Nephron (organoid): ENCODE data around the gene TEX48.
A peak's percentile ranks its signal among the peaks of the same experiment; 100 is the strongest.

Experiments used
- H3K27ac Mint-ChIP-seq, 3 experiments: 2 replicates each; pipeline ENCODE4 v1.8.0; 2020; ENCODE audit warnings: mixed read lengths in 3 of 3, mild to moderate bottlenecking in 2 of 3, moderate library complexity in 1 of 3
- H3K27me3 Mint-ChIP-seq: 2 replicates; pipeline ENCODE4 v1.8.0; 2021; ENCODE audit warnings: low read depth, mild to moderate bottlenecking, moderate library complexity, mixed read lengths
- H3K36me3 Mint-ChIP-seq: 2 replicates; pipeline ENCODE4 v1.8.0; 2020; ENCODE audit warnings: low read depth, mixed read lengths
- H3K4me1 Mint-ChIP-seq: 2 replicates; pipeline ENCODE4 v1.8.0; 2020; ENCODE audit warnings: mixed read lengths
- H3K4me3 Mint-ChIP-seq, 3 experiments: 2 replicates each; pipeline ENCODE4 v1.8.0; 2020; ENCODE audit warnings: mild to moderate bottlenecking in 3 of 3, mixed read lengths in 3 of 3, moderate library complexity in 2 of 3
- H3K9me3 Mint-ChIP-seq: 2 replicates; pipeline ENCODE4 v1.8.0; 2020; ENCODE audit warnings: mixed read lengths
- TF ChIP-seq, protein P1 (sequence below), 3 experiments: fragments of 200-600 bp; sonication (generic); IDR thresholded peaks; one replicate each; pipeline ENCODE4 v1.5.0; 2021; ENCODE audit warnings: antibody characterized with exemption in 3 of 3; ENCODE audit not compliant: unreplicated experiment in 3 of 3

TEX48 gene

DNA sequence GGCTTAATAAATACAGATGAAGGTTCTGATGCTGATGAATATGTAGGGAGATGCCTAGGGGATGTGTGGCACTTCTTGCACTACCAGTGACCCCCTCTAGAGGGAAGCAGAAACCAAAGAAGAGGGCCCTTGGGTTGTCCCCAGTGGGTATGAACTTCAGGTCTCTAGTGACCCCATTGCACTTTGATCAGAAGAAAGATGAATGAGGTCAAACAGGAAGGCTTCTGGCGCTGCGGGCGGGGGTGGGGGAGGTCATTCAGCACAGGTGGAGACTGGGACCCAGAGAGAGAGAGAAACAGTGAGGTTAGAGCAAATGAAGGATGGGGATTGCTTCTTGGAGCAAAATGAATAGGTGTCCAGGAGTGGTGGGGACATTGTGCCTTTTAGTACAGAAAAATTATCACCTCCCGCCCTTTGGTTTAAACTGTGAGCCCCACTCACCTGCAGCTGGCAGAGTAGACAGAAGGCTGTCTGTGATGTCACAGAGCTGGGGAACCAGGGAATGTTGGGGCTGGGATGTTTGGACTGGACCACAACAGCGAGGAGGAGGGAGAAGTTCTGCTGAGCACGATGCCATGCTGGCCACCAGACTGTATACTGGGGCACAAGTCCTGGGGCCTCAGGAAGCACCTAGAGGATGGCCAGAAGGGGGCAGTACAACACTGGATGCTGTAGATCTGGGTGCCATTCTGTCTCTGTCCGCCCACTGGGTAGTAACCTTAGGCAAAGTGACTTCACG lies at the start of gene TEX48:
TEX48 (minus strand) TSS at position 599 of the 739 bp plus-strand sequence. CDS start 10,469 bp downstream, outside the sequence.
- H3K9me3 Mint-ChIP-seq, result no peaks in the 10 kb centered on the region
- no peaks in the 10 kb centered on the region for H3K36me3 Mint-ChIP-seq
- H3K4me3 Mint-ChIP-seq, result no peak within 1 kb of the TSS
- TF ChIP-seq, protein P1, sequence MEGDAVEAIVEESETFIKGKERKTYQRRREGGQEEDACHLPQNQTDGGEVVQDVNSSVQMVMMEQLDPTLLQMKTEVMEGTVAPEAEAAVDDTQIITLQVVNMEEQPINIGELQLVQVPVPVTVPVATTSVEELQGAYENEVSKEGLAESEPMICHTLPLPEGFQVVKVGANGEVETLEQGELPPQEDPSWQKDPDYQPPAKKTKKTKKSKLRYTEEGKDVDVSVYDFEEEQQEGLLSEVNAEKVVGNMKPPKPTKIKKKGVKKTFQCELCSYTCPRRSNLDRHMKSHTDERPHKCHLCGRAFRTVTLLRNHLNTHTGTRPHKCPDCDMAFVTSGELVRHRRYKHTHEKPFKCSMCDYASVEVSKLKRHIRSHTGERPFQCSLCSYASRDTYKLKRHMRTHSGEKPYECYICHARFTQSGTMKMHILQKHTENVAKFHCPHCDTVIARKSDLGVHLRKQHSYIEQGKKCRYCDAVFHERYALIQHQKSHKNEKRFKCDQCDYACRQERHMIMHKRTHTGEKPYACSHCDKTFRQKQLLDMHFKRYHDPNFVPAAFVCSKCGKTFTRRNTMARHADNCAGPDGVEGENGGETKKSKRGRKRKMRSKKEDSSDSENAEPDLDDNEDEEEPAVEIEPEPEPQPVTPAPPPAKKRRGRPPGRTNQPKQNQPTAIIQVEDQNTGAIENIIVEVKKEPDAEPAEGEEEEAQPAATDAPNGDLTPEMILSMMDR (IDR thresholded peaks at IDR 0.05; ENCODE audit: unreplicated experiment in 3 of 3), result peak; percentile 43 to 51 (median 44)
- peaks cover 8% of the 10 kb centered on the region for H3K27me3 Mint-ChIP-seq
- peaks cover 29% of the 10 kb centered on the region for H3K4me1 Mint-ChIP-seq
- H3K27ac Mint-ChIP-seq, result no peak within 1 kb of the TSS

DNA sequence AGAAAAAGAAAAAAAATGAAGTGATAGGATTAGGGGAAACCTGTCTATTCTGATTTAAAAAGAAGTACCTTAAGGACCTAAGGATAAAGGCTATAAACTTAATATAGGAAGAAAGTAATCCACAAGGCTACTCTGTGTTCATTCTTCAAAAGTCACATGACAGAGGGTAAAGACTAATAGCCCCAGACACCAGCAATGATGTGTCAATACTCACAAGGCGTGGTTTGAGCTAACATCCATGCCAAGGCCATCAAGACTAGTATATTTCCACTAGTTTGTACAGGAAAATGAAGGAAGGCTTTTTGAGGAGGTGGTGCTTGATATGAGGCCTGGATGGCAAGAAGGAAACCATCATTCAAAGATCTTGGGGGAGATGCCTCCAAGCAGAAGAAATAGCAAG lies 49.7 kb upstream of the TEX48 start:
- Mint-ChIP-seq H3K4me3 (no peak overlapping the region), H3K4me1 (peaks cover 6% of the 10 kb centered on the region), H3K27me3 (peaks cover 2% of the 10 kb centered on the region), H3K27ac (no peak overlapping the region), H3K9me3 (no peaks in the 10 kb centered on the region), H3K36me3 (no peaks in the 10 kb centered on the region)
- TF ChIP-seq, protein P1 (IDR thresholded peaks at IDR 0.05; ENCODE audit: unreplicated experiment in 3 of 3), result no peak

DNA sequence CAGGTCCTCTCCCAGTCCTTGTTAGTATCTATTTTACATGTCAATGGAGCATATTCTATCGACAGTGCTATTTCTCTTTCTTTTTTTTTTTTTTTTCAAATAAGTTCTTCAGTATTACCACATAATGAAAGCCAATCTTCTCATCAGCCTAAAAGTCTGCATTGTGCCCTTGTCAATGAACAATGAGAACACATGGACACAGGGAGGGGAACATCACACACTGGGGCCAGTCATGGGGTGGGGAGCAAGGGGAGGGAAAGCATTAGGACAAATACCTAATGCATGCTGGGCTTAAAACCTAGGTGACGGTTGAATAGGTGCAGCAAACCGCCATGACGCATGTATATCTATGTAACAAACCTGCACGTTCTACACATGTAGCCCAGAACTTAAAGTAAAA lies 47.7 kb upstream of the TEX48 start:
- Mint-ChIP-seq H3K4me3 (no peak overlapping the region), H3K27me3 (no peaks in the 10 kb centered on the region), H3K9me3 (no peaks in the 10 kb centered on the region), H3K36me3 (no peaks in the 10 kb centered on the region), H3K4me1 (peaks cover 5% of the 10 kb centered on the region), H3K27ac (no peak overlapping the region)
- TF ChIP-seq, protein P1 (IDR thresholded peaks at IDR 0.05; ENCODE audit: unreplicated experiment in 3 of 3), result no peak

DNA sequence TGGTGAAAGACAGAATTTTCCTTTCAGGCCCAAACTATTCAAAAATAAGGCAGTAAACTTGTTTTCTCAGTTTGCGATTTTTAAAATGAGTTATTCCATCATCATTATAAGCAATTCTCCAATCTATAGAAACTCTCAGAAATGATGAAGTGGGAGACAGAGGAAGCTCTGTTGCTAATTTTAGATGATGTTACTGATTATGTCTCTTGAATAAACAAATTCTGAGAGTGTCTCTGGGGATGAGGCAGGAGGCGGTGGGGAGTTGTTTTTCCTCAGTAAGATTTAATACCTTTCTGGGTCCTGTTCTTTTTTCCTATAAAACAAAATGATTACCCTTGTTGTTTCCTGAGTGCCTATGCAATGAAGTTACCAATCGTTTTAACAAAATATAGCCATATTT lies 43.9 kb upstream of the TEX48 start:
- Mint-ChIP-seq H3K4me1 (peaks cover 25% of the 10 kb centered on the region), H3K36me3 (no peaks in the 10 kb centered on the region), H3K4me3 (no peak overlapping the region), H3K27ac (peak overlapping the region in 1 of 3 experiments; percentile 27), H3K27me3 (peaks cover 18% of the 10 kb centered on the region), H3K9me3 (no peaks in the 10 kb centered on the region)
- TF ChIP-seq, protein P1 (IDR thresholded peaks at IDR 0.05; ENCODE audit: unreplicated experiment in 3 of 3), result no peak

- no peak overlapping the region for H3K4me3 Mint-ChIP-seq
- no peaks in the 10 kb centered on the region for H3K9me3 Mint-ChIP-seq
- H3K27me3 Mint-ChIP-seq, result peaks cover 19% of the 10 kb centered on the region
- no peak overlapping the region for H3K27ac Mint-ChIP-seq
- TF ChIP-seq, protein P1 (IDR thresholded peaks at IDR 0.05; ENCODE audit: unreplicated experiment in 3 of 3), result no peak
- peaks cover 25% of the 10 kb centered on the region for H3K4me1 Mint-ChIP-seq
- no peaks in the 10 kb centered on the region for H3K36me3 Mint-ChIP-seq
These were observed 42.8 kb upstream of the TEX48 start for GRCh38 chr9:114724744-114725143.

DNA sequence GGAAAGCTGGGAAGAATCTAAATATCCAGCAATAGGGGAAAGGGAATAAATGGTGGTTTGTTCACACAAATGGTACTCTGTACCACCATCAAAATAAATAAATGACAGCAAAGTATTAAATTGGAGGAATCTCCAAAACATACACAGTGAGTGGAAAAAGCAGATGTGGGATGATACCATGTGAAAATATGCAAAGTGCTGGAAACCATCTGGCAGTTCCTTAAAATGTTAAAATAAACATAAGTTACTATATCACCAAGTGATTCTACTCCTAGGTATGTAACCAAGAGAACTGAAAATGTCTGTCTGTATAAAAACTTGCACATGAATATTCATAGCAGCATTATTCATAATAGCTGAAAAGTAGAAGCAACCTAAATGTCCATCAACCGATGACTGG lies 41.9 kb upstream of the TEX48 start:
- Mint-ChIP-seq H3K36me3 (no peaks in the 10 kb centered on the region), H3K9me3 (no peaks in the 10 kb centered on the region), H3K27me3 (peaks cover 24% of the 10 kb centered on the region), H3K4me3 (no peak overlapping the region), H3K4me1 (peaks cover 25% of the 10 kb centered on the region), H3K27ac (no peak overlapping the region)
- TF ChIP-seq, protein P1 (IDR thresholded peaks at IDR 0.05; ENCODE audit: unreplicated experiment in 3 of 3), result no peak
